Measurements from ENCODE around the gene IFRD1.

IFRD1 gene

DNA sequence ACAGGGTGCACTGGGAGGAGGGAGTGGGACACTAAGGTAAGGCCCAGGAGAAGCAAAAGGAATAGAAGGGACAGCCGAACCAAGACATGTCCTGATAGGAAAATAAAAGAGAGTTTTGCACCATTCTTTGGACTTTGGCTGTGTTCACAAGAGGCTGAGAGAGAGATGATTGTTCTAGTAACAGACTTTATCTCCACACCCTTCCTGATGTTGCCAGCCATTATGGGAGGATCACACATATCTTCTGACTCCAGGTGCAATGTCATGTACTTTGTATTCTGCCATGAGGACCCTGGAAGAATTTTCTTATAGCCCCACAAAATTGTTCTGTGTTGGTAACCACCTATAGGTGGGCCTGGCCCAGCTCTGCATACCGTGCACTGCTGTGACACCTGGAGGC is 41.9 kb downstream of the IFRD1 start:
- H3K4me1 ChIP-seq (ENCODE audit: control insufficient read depth, insufficient read depth, low read length): no peaks in the 10 kb centered on the region
- peaks cover 0 to 2% of the 10 kb centered on the region in 2 experiments; a peak in 1 of 3 replicates for H3K36me3 ChIP-seq (ENCODE audit: control insufficient read depth in 2 of 2, insufficient read depth in 1 of 2, low read length in 2 of 2)
- H3K9me3 ChIP-seq (ENCODE audit: control insufficient read depth, insufficient read depth, low read depth, low read length): no peaks in the 10 kb centered on the region
- CTCF ChIA-PET: interaction anchor here (0.5 to 1.2 kb wide), 5 partner anchors 32 to 750 kb away, joined by 3 to 7 read pairs (median 6); no protein-coding TSS in a partner anchor
- H3K4me3 ChIP-seq (ENCODE audit: low read depth, low read length): no peak overlapping the region
- TF ChIP-seq ZNF521 (tag by site-specific recombination; IDR thresholded peaks at IDR 0.05) (no peak), ZNF302 (tag by site-specific recombination; IDR thresholded peaks at IDR 0.05; ENCODE audit: low read depth) (no peak), ZNF777 (tag by site-specific recombination; IDR thresholded peaks at IDR 0.05; ENCODE audit: borderline replicate concordance) (no peak), ZSCAN16 (tag by site-specific recombination; IDR thresholded peaks at IDR 0.05) (no peak), MYNN (tag by site-specific recombination; IDR thresholded peaks at IDR 0.05; ENCODE audit: borderline replicate concordance) (no peak), ZNF555 (tag by site-specific recombination; conservative IDR thresholded peaks at IDR 0.05) (no peak), YY1 (tag by site-specific recombination; IDR thresholded peaks at IDR 0.05) (no peak)
- TF ChIP-seq, protein P1, sequence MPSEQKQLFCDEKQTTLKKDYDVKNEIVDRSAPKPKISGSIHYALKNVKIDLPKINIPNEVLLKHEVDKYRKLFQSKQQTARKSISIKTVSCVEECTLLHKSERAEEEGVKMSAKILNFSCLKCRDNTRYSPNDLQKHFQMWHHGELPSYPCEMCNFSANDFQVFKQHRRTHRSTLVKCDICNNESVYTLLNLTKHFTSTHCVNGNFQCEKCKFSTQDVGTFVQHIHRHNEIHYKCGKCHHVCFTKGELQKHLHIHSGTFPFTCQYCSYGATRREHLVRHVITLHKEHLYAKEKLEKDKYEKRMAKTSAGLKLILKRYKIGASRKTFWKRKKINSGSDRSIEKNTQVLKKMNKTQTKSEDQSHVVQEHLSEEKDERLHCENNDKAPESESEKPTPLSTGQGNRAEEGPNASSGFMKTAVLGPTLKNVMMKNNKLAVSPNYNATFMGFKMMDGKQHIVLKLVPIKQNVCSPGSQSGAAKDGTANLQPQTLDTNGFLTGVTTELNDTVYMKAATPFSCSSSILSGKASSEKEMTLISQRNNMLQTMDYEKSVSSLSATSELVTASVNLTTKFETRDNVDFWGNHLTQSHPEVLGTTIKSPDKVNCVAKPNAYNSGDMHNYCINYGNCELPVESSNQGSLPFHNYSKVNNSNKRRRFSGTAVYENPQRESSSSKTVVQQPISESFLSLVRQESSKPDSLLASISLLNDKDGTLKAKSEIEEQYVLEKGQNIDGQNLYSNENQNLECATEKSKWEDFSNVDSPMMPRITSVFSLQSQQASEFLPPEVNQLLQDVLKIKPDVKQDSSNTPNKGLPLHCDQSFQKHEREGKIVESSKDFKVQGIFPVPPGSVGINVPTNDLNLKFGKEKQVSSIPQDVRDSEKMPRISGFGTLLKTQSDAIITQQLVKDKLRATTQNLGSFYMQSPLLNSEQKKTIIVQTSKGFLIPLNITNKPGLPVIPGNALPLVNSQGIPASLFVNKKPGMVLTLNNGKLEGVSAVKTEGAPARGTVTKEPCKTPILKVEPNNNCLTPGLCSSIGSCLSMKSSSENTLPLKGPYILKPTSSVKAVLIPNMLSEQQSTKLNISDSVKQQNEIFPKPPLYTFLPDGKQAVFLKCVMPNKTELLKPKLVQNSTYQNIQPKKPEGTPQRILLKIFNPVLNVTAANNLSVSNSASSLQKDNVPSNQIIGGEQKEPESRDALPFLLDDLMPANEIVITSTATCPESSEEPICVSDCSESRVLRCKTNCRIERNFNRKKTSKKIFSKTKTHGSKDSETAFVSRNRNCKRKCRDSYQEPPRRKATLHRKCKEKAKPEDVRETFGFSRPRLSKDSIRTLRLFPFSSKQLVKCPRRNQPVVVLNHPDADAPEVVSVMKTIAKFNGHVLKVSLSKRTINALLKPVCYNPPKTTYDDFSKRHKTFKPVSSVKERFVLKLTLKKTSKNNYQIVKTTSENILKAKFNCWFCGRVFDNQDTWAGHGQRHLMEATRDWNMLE (tag by site-specific recombination; conservative IDR thresholded peaks at IDR 0.05; ENCODE audit: low read depth): no peak
- no peak overlapping the region for H3K27ac ChIP-seq (ENCODE audit: extremely low read depth, low read depth, low read length)
- POLR2A ChIA-PET: no interaction called here

DNA sequence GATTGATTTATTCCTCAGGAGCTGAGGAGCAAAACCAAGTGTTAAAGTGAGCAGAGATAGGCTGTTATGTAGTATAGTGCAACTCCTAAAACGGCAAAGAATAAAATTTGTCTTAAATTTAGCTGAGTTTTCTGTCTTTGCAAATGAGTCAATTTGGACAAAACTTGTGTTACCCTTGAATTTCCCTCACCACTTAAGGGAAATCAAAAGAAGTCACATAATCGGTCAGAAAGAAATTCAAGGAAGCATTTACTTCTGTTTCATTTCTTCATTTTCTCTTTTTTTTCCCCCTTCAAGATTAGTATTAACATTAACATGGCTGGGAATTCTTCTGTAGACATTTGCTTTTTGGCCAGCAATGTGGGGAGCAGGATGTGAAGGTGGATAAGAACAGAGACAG is 44.4 kb downstream of the IFRD1 start:
- CTCF ChIA-PET: interaction anchor here (0.6 to 3.7 kb wide), 5 partner anchors 10 to 752 kb away, joined by 3 to 26 read pairs (median 4); no protein-coding TSS in a partner anchor
- no peak overlapping the region for H3K27ac ChIP-seq (ENCODE audit: extremely low read depth, low read depth, low read length)
- TF ChIP-seq ZNF248 (tag by site-specific recombination; IDR thresholded peaks at IDR 0.05) (no peak), ZNF707 (tag by site-specific recombination; IDR thresholded peaks at IDR 0.05) (no peak), ZNF169 (tag by site-specific recombination; IDR thresholded peaks at IDR 0.05) (no peak), IKZF3 (tag by site-specific recombination; IDR thresholded peaks at IDR 0.05) (no peak), ZNF133 (tag by site-specific recombination; IDR thresholded peaks at IDR 0.05) (no peak)
- TF ChIP-seq, protein P2, sequence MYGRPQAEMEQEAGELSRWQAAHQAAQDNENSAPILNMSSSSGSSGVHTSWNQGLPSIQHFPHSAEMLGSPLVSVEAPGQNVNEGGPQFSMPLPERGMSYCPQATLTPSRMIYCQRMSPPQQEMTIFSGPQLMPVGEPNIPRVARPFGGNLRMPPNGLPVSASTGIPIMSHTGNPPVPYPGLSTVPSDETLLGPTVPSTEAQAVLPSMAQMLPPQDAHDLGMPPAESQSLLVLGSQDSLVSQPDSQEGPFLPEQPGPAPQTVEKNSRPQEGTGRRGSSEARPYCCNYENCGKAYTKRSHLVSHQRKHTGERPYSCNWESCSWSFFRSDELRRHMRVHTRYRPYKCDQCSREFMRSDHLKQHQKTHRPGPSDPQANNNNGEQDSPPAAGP (tag by site-specific recombination; IDR thresholded peaks at IDR 0.05): no peak
- POLR2A ChIA-PET: interaction anchor here (2.8 kb wide), 1 partner anchor 44 kb away, joined by 9 read pairs; the partner anchor contains the start of gene IFRD1
- no peaks in the 10 kb centered on the region for H3K9me3 ChIP-seq (ENCODE audit: control insufficient read depth, insufficient read depth, low read depth, low read length)
- no peaks in the 10 kb centered on the region for H3K4me1 ChIP-seq (ENCODE audit: control insufficient read depth, insufficient read depth, low read length)
- H3K36me3 ChIP-seq (ENCODE audit: control insufficient read depth in 2 of 2, insufficient read depth in 1 of 2, low read length in 2 of 2): no peaks in the 10 kb centered on the region
- no peak overlapping the region for H3K4me3 ChIP-seq (ENCODE audit: low read depth, low read length)

DNA sequence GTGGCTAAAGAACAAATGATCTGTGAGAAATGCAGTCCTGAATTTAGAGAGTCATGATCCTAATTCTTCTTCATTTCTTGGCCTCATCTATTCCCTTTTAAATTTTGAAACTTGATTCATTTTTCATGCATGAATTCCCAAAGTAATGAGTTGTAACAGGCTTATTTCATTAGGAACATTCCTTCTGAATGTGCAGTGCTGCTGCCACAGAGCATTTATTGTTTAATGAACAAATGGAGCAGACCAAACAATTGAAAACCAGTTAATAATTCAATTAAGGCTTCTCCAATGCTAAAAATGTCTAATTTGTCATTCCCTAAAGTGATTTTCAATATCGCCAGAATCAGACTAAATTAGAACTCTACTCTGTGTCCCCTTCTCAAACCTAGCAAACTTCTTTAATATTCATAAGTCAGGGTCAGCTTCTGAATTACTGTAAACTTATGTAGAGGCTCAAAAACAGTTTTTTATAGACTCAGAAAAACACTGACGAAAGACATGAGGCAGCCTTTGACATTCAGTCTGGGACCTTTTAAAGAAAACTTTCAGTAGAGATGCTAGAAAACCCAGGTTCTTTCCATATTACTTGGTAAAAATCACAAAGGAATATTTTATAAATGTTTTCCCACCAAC is 45.0 kb downstream of the IFRD1 start:
- CTCF ChIA-PET: interaction anchor here (0.6 to 3.7 kb wide), 28 partner anchors 8 to 1227 kb away, joined by 3 to 26 read pairs (median 4); partner anchors contain the start of genes IFRD1 and LSMEM1
- TF ChIP-seq ZNF211 (tag by site-specific recombination; IDR thresholded peaks at IDR 0.05; ENCODE audit: low read depth) (no peak), SP3 (tag by site-specific recombination; IDR thresholded peaks at IDR 0.05) (no peak)
- Histone ChIP-seq H3K4me3 (ENCODE audit: low read depth, low read length) (no peak overlapping the region), H3K36me3 (ENCODE audit: control insufficient read depth in 2 of 2, insufficient read depth in 1 of 2, low read length in 2 of 2) (no peaks in the 10 kb centered on the region), H3K27ac (ENCODE audit: extremely low read depth, low read depth, low read length) (no peak overlapping the region), H3K9me3 (ENCODE audit: control insufficient read depth, insufficient read depth, low read depth, low read length) (no peaks in the 10 kb centered on the region), H3K4me1 (ENCODE audit: control insufficient read depth, insufficient read depth, low read length) (no peaks in the 10 kb centered on the region)
- POLR2A ChIA-PET: interaction anchor here (2.8 kb wide), 1 partner anchor 44 kb away, joined by 9 read pairs; the partner anchor contains the start of gene IFRD1

Data from HEK293 (cell line).